MCF 10A (cell line): ENCODE results near the gene CHMP6. TPM values are rescaled to one million over a fixed set of nuclear protein-coding genes. Genes with fewer than 3 reads are reported as not detected.

Experiments used
- BruUV-seq: library from RNA; stranded (reverse); fragments of 400-500 nt; replicated peaks from 2 replicates; lab custom pipeline; 2021; lab: Mats Ljungman, UMichigan
- CTCF ChIA-PET: fragments of 300-600 bp; sonication (Branson Sonifier 250); formaldehyde crosslinking; extraction: SDS; loops from one replicate; lab custom pipeline; 2021; ENCODE audit warnings: antibody characterized with exemption, inconsistent platforms; lab: Yijun Ruan, JAX
- POLR2A ChIA-PET: fragments of 300-600, 350-650 bp; sonication (Branson Sonifier 250); formaldehyde crosslinking; extraction: SDS; loops from one replicate; lab custom pipeline; 2020; ENCODE audit warnings: antibody characterized with exemption, inconsistent platforms; lab: Yijun Ruan, JAX
- DNase-seq: peaks from one replicate; pipeline ENCODE4 v3.0.0-alpha.2; 2018; ENCODE audit not compliant: unreplicated experiment
- H3K27ac Mint-ChIP-seq: one replicate; pipeline ENCODE4 v1.8.0; 2022; ENCODE audit warnings: mild to moderate bottlenecking, low read depth, mixed read lengths; ENCODE audit not compliant: unreplicated experiment
- H3K27me3 Mint-ChIP-seq: one replicate; pipeline ENCODE4 v1.8.0; 2022; ENCODE audit warnings: mixed read lengths; ENCODE audit not compliant: insufficient read depth, unreplicated experiment
- H3K36me3 Mint-ChIP-seq: one replicate; pipeline ENCODE4 v1.8.0; 2022; ENCODE audit warnings: mild to moderate bottlenecking, moderate library complexity, mixed read lengths; ENCODE audit not compliant: insufficient read depth, unreplicated experiment
- H3K4me1 Mint-ChIP-seq: one replicate; pipeline ENCODE4 v1.8.0; 2022; ENCODE audit warnings: mixed read lengths; ENCODE audit not compliant: insufficient read depth, unreplicated experiment
- H3K4me3 Mint-ChIP-seq: one replicate; pipeline ENCODE4 v1.8.0; 2022; ENCODE audit warnings: mild to moderate bottlenecking, moderate library complexity, mixed read lengths; ENCODE audit not compliant: unreplicated experiment
- H3K9me3 Mint-ChIP-seq: one replicate; pipeline ENCODE4 v1.8.0; 2022; ENCODE audit warnings: mixed read lengths; ENCODE audit not compliant: unreplicated experiment
- CTCF ChIP-seq: fragments of 200-600 bp; IDR thresholded peaks from one replicate; pipeline ENCODE4 v1.8.0; 2022; ENCODE audit warnings: antibody characterized with exemption, mild to moderate bottlenecking; ENCODE audit not compliant: unreplicated experiment
- intact Hi-C: fragments of 100-400 bp; cut with micrococcal nuclease; formaldehyde crosslinking; loops from 2 replicates; pipeline ENCODE4 v1.14.1; 2022
- total RNA-seq: library from RNA; stranded (reverse); gene quantifications from 2 replicates; pipeline ENCODE4 v1.2.3, GENCODE V29; 2022

Gene CHMP6
- total RNA-seq, 1 experiment from 2014 or later = 19.5 TPM

GRCh38 chr17:80992948-80993624 lies 1.4 kb downstream of the CHMP6 start:
- Mint-ChIP-seq H3K27me3 (no peaks in the 10 kb centered on the region), H3K4me1 (no peaks in the 10 kb centered on the region), H3K4me3 (peak overlapping the region; percentile 69), H3K9me3 (no peaks in the 10 kb centered on the region), H3K36me3 (peaks cover 25% of the 10 kb centered on the region), H3K27ac (peak overlapping the region; percentile 74)
- CTCF ChIA-PET = interaction anchor here (0.6 kb wide), 1 partner anchor 136 kb away, joined by 3 read pairs; no protein-coding TSS in a partner anchor
- POLR2A ChIA-PET = interaction anchor here (0.6 to 1.9 kb wide), 5 partner anchors 8 to 573 kb away, joined by 4 to 7 read pairs (median 4); partner anchors contain the start of genes NDUFAF8 and TEPSIN
- no peak for TF ChIP-seq CTCF
- no peak for DNase-seq
- intact Hi-C loops = no loop called here
- BruUV-seq = no TSS peak

GRCh38 chr17:80995131-80995530 lies 3.5 kb downstream of the CHMP6 start:
- H3K4me1 Mint-ChIP-seq = no peaks in the 10 kb centered on the region
- CTCF ChIA-PET = interaction anchor here (0.7 kb wide), 1 partner anchor 27 kb away, joined by 3 read pairs; no protein-coding TSS in a partner anchor
- H3K36me3 Mint-ChIP-seq = peaks cover 30% of the 10 kb centered on the region
- no peaks in the 10 kb centered on the region for H3K27me3 Mint-ChIP-seq
- no peak for TF ChIP-seq CTCF
- H3K4me3 Mint-ChIP-seq = no peak overlapping the region
- intact Hi-C loops = no loop called here
- BruUV-seq = no TSS peak
- no peaks in the 10 kb centered on the region for H3K9me3 Mint-ChIP-seq
- DNase-seq = no peak
- POLR2A ChIA-PET = interaction anchor here (0.6 kb wide), 1 partner anchor 186 kb away, joined by 3 read pairs; no protein-coding TSS in a partner anchor
- H3K27ac Mint-ChIP-seq = no peak overlapping the region

GRCh38 chr17:80996422-80997305 lies 5.0 kb downstream of the CHMP6 start:
- CTCF ChIA-PET = interaction anchor here (0.6 to 1.2 kb wide), 2 partner anchors 12 to 102 kb away, joined by 3 read pairs; no protein-coding TSS in a partner anchor
- TF ChIP-seq CTCF = no peak
- Mint-ChIP-seq H3K27me3 (no peaks in the 10 kb centered on the region), H3K4me3 (no peak overlapping the region), H3K9me3 (no peaks in the 10 kb centered on the region), H3K4me1 (peaks cover 6% of the 10 kb centered on the region), H3K36me3 (peaks cover 30% of the 10 kb centered on the region), H3K27ac (no peak overlapping the region)
- POLR2A ChIA-PET = interaction anchor here (0.9 kb wide), 1 partner anchor 53 kb away, joined by 3 read pairs; no protein-coding TSS in a partner anchor
- no peak for DNase-seq
- BruUV-seq = no TSS peak
- intact Hi-C loops = no loop called here
